Mesendoderm (in vitro differentiated cells): Measurements from ENCODE around the gene GPR55.

Source experiments
- DNase-seq: peaks from one replicate; pipeline ENCODE4 v3.0.0; 2013
- H2AK5ac ChIP-seq: 2 replicates; pipeline ENCODE4 v1.6.1; 2013; ENCODE audit warnings: low read length, inconsistent platforms
- H2BK120ac ChIP-seq: 2 replicates; pipeline ENCODE4 v1.6.1; 2013; ENCODE audit warnings: low read depth, mild to moderate bottlenecking, low read length, moderate library complexity, mixed read lengths
- H2BK15ac ChIP-seq: replicated peaks from 2 replicates; pipeline ENCODE4 v1.6.1; 2013; ENCODE audit warnings: low read depth, mild to moderate bottlenecking, moderate library complexity
- H2BK5ac ChIP-seq: 2 replicates; pipeline ENCODE4 v1.6.1; 2013; ENCODE audit warnings: low read length, inconsistent platforms
- H3K18ac ChIP-seq: 2 replicates; pipeline ENCODE4 v1.6.1; 2013; ENCODE audit warnings: mild to moderate bottlenecking, low read length, mixed read lengths
- H3K23ac ChIP-seq: one replicate; pipeline ENCODE4 v1.6.1; 2013; ENCODE audit warnings: low read length
- H3K27ac ChIP-seq: 2 replicates; pipeline ENCODE4 v1.5.1; 2013; ENCODE audit warnings: low read depth, mild to moderate bottlenecking, inconsistent platforms, low read length, moderate library complexity
- H3K27me3 ChIP-seq: 2 replicates; pipeline ENCODE4 v1.6.1; 2013; ENCODE audit warnings: low read length, control low read depth, mild to moderate bottlenecking, inconsistent platforms; ENCODE audit not compliant: insufficient read depth, poor library complexity
- H3K36me3 ChIP-seq: 2 replicates; pipeline ENCODE4 v1.6.1; 2013; ENCODE audit warnings: low read length, inconsistent platforms; ENCODE audit not compliant: control insufficient read depth, insufficient read depth
- H3K4ac ChIP-seq: one replicate; pipeline ENCODE4 v1.6.1; 2013; ENCODE audit warnings: low read depth, mild to moderate bottlenecking, low read length, moderate library complexity
- H3K4me1 ChIP-seq: 2 replicates; pipeline ENCODE4 v1.6.1; 2013; ENCODE audit warnings: low read depth, low read length, inconsistent platforms; ENCODE audit not compliant: control insufficient read depth
- H3K4me2 ChIP-seq: 2 replicates; pipeline ENCODE4 v1.6.1; 2013; ENCODE audit warnings: low read length
- H3K4me3 ChIP-seq: 2 replicates; pipeline ENCODE4 v1.5.1; 2013; ENCODE audit warnings: mild to moderate bottlenecking, low read length
- H3K56ac ChIP-seq: one replicate; pipeline ENCODE4 v1.6.1; 2013; ENCODE audit warnings: low read length
- H3K79me1 ChIP-seq: 2 replicates; pipeline ENCODE4 v1.6.1; 2013; ENCODE audit warnings: low read length, inconsistent platforms
- H3K79me2 ChIP-seq: 2 replicates; pipeline ENCODE4 v1.6.1; 2013; ENCODE audit warnings: mild to moderate bottlenecking, low read length; ENCODE audit not compliant: control insufficient read depth, insufficient read depth
- H3K9ac ChIP-seq: 2 replicates; pipeline ENCODE4 v1.6.1; 2013; ENCODE audit warnings: low read length, inconsistent platforms
- H4K5ac ChIP-seq: one replicate; pipeline ENCODE4 v1.6.1; 2013; ENCODE audit warnings: low read length
- H4K8ac ChIP-seq: one replicate; pipeline ENCODE4 v1.6.1; 2013; ENCODE audit warnings: low read depth, mild to moderate bottlenecking, control low read depth, low read length, moderate library complexity
- WGBS: extraction: QIAGEN DNeasy Blood & Tissue Kit; methylation state at CpG from one replicate; pipeline ENCODE4 v1.1.7; 2013; ENCODE audit warnings: low lambda C conversion rate, missing lambda C conversion rate; ENCODE audit not compliant: insufficient coverage; ENCODE audit errors: extremely low coverage; 5-methylcytosine and 5-hydroxymethylcytosine counted together

Gene GPR55

DNA sequence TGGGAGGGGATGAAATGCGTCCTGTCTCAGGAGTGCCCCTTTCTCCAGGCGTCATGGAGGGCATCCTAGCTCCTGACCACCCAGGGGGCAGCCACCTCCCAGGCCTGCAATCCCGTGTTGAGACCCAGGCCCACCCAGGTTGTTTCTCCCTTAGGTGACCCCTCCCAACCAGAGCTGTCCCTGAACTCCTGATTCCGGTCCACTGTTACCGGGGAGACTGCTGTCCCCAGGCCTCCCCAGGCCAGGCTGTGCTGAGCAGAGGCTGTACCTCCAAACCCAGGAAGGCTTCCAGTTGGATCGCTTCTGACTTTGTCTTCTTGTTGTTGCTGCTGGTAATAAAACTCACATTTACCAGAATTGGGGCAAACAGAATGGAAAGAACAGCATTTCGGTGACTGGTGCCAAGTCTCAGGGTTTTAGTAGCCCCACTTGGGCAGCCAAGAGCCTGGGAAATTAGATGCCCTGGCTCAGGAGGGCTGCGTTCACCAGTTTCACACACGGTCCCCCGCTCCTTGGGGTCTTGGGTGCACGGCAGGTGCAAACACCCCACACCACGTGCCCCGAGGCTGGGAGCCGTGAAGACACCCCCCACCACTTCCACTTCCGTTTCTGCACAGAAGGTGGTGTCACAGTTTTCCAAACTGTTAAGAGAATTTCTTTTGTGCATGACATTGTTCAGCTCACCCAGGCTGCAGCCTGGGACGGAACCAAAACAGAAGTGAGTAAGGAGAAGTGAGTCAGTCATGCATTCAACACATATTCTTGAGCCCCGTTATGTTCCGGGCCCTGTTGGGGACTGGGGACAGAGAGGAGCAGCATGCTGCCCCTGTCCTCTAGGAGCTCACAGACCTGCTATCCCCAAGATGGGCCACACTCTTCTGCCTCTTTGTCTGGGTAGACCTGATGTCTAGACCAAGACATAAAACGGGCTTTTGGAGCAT lies 30.9 kb downstream of the GPR55 start:
- no peaks in the 10 kb centered on the region for H3K4me1 ChIP-seq
- no peaks in the 10 kb centered on the region for H3K36me3 ChIP-seq
- H3K79me1 ChIP-seq, result no peaks in the 10 kb centered on the region
- H3K18ac ChIP-seq, result no peak overlapping the region
- H4K5ac ChIP-seq, result no peak overlapping the region
- H3K79me2 ChIP-seq, result no peaks in the 10 kb centered on the region
- H2BK5ac ChIP-seq, result no peak overlapping the region
- no peak overlapping the region for H3K27ac ChIP-seq
- H2BK15ac ChIP-seq, result no peak overlapping the region
- no peak overlapping the region for H3K4ac ChIP-seq
- H4K8ac ChIP-seq, result no peak overlapping the region
- no peaks in the 10 kb centered on the region for H3K27me3 ChIP-seq
- H2AK5ac ChIP-seq, result no peak overlapping the region
- H3K56ac ChIP-seq, result no peak overlapping the region
- H2BK120ac ChIP-seq, result no peak overlapping the region
- no peak for DNase-seq
- no peak overlapping the region for H3K4me3 ChIP-seq
- H3K23ac ChIP-seq, result no peak overlapping the region
- H3K4me2 ChIP-seq, result no peak overlapping the region
- no CpG with 5 or more reads among the region's 19 CpGs for WGBS
- no peak overlapping the region for H3K9ac ChIP-seq

- Histone ChIP-seq H3K4ac (no peak overlapping the region), H3K27ac (no peak overlapping the region), H2BK15ac (no peak overlapping the region), H2BK5ac (no peak overlapping the region), H3K36me3 (no peaks in the 10 kb centered on the region), H4K8ac (no peak overlapping the region), H4K5ac (no peak overlapping the region), H2AK5ac (no peak overlapping the region), H3K56ac (no peak overlapping the region), H3K18ac (no peak overlapping the region), H3K9ac (no peak overlapping the region), H3K27me3 (no peaks in the 10 kb centered on the region), H2BK120ac (no peak overlapping the region), H3K79me2 (no peaks in the 10 kb centered on the region), H3K4me1 (no peaks in the 10 kb centered on the region), H3K4me3 (no peak overlapping the region), H3K79me1 (no peaks in the 10 kb centered on the region), H3K4me2 (no peak overlapping the region), H3K23ac (no peak overlapping the region)
- no CpG with 5 or more reads among the region's 6 CpGs for WGBS
- DNase-seq, result no peak
Measured at GRCh38 chr2:230893338-230893737, 31.7 kb downstream of the GPR55 start.

- Histone ChIP-seq H3K4me1 (no peaks in the 10 kb centered on the region), H2BK5ac (no peak overlapping the region), H3K9ac (no peak overlapping the region), H3K4ac (no peak overlapping the region), H3K4me3 (no peak overlapping the region), H3K79me2 (no peaks in the 10 kb centered on the region), H3K79me1 (no peaks in the 10 kb centered on the region), H3K36me3 (no peaks in the 10 kb centered on the region), H2AK5ac (no peak overlapping the region), H3K27ac (no peak overlapping the region), H3K4me2 (no peak overlapping the region), H4K5ac (no peak overlapping the region), H2BK120ac (no peak overlapping the region), H2BK15ac (no peak overlapping the region), H3K27me3 (no peaks in the 10 kb centered on the region), H4K8ac (no peak overlapping the region), H3K23ac (no peak overlapping the region), H3K18ac (no peak overlapping the region), H3K56ac (no peak overlapping the region)
- WGBS, result no CpG with 5 or more reads among the region's 6 CpGs
- no peak for DNase-seq
Measured at GRCh38 chr2:230891509-230891908, 33.5 kb downstream of the GPR55 start.

DNA sequence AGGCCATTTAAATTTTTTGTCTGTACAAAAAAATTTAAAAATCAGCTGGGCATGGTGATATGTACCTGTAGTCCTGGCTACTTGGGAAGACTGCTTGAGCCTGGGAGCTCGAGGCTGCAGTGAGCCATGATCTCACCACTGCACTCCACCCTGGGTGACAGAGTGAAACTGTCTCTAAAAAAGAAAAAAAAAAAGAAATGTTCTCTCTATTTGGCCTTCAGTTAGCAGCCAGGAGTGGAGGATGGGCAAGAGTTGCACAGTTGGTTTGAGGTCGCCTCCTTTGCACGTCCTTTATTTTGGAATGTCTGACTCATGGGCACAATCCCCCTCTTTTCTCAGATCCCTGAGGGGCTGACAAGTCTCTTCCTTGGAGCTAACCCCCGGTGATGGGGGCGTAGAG lies 34.0 kb downstream of the GPR55 start:
- Histone ChIP-seq H3K23ac (no peak overlapping the region), H2BK120ac (no peak overlapping the region), H3K79me2 (no peaks in the 10 kb centered on the region), H3K4me3 (no peak overlapping the region), H4K8ac (no peak overlapping the region), H4K5ac (no peak overlapping the region), H3K9ac (no peak overlapping the region), H2BK15ac (no peak overlapping the region), H3K4me2 (no peak overlapping the region), H3K79me1 (no peaks in the 10 kb centered on the region), H3K36me3 (no peaks in the 10 kb centered on the region), H3K27ac (no peak overlapping the region), H2AK5ac (no peak overlapping the region), H3K27me3 (no peaks in the 10 kb centered on the region), H2BK5ac (no peak overlapping the region), H3K18ac (no peak overlapping the region), H3K4ac (no peak overlapping the region), H3K56ac (no peak overlapping the region), H3K4me1 (peaks cover under 1% of the 10 kb centered on the region)
- no peak for DNase-seq
- no CpG with 5 or more reads among the region's 5 CpGs for WGBS

- Histone ChIP-seq H2BK15ac (no peak overlapping the region), H4K8ac (no peak overlapping the region), H2BK5ac (no peak overlapping the region), H3K4me1 (peaks cover 2% of the 10 kb centered on the region), H3K9ac (no peak overlapping the region), H2BK120ac (no peak overlapping the region), H3K18ac (no peak overlapping the region), H3K4me3 (no peak overlapping the region), H3K27me3 (no peaks in the 10 kb centered on the region), H3K36me3 (no peaks in the 10 kb centered on the region), H3K23ac (no peak overlapping the region), H2AK5ac (no peak overlapping the region), H3K27ac (no peak overlapping the region), H3K4me2 (no peak overlapping the region), H3K56ac (no peak overlapping the region), H3K79me1 (no peaks in the 10 kb centered on the region), H3K79me2 (no peaks in the 10 kb centered on the region), H4K5ac (no peak overlapping the region), H3K4ac (no peak overlapping the region)
- WGBS, result no CpG with 5 or more reads among the region's 4 CpGs
- DNase-seq, result no peak
Measured at GRCh38 chr2:230890646-230891045, 34.4 kb downstream of the GPR55 start.
